Measurements from ENCODE around the gene SNAP25.

The SNAP25 gene

DNA sequence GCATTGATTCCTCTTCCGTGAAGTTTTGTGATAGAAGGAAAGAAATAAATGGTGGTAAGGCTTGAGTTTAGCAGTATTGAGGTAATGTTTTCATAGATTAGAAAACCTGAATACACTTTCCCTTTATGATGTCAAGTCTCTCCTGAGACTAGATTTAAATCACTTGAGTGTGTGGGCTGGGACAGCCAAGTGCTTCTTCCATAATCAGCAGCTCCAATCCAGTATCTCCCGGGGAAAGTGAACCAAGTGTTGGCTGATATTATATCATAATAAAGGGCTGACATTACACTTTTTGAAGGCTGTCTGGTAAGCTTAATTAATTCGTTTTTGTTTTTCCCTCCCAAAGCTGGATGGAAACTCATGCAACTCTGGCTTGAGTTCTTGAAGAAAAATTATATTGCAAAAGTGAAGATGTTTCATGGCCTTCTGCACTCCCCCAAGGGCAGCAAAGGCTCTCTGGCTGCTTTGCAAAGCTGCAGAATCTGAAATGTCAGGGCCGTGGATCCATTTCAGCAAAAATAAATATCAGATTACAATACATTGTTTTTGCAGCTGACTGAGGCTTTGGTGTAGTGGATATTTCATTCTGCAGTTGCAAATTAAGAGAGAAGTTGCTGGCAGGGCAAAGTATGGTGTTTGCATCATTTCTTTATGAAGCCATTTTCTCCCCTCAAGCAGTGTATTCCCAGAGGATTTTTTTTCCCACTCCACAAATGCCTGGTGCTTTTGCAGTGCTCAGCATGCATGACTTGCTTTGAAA, 114.2 kb downstream of the SNAP25 start:
- Mint-ChIP-seq H3K27me3 (ENCODE audit: low read depth) (no peaks in the 10 kb centered on the region), H3K36me3 (ENCODE audit: low read depth) (no peaks in the 10 kb centered on the region), H3K27ac (peak overlapping the region; percentile 62 to 83 (median 73)), H3K4me1 (peaks cover 51% of the 10 kb centered on the region), H3K4me3 (peak overlapping the region in 1 of 3 experiments; percentile 0), H3K9me3 (no peaks in the 10 kb centered on the region)
- TF ChIP-seq, protein P1, sequence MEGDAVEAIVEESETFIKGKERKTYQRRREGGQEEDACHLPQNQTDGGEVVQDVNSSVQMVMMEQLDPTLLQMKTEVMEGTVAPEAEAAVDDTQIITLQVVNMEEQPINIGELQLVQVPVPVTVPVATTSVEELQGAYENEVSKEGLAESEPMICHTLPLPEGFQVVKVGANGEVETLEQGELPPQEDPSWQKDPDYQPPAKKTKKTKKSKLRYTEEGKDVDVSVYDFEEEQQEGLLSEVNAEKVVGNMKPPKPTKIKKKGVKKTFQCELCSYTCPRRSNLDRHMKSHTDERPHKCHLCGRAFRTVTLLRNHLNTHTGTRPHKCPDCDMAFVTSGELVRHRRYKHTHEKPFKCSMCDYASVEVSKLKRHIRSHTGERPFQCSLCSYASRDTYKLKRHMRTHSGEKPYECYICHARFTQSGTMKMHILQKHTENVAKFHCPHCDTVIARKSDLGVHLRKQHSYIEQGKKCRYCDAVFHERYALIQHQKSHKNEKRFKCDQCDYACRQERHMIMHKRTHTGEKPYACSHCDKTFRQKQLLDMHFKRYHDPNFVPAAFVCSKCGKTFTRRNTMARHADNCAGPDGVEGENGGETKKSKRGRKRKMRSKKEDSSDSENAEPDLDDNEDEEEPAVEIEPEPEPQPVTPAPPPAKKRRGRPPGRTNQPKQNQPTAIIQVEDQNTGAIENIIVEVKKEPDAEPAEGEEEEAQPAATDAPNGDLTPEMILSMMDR (IDR thresholded peaks at IDR 0.05; ENCODE audit: unreplicated experiment in 3 of 3), result no peak

DNA sequence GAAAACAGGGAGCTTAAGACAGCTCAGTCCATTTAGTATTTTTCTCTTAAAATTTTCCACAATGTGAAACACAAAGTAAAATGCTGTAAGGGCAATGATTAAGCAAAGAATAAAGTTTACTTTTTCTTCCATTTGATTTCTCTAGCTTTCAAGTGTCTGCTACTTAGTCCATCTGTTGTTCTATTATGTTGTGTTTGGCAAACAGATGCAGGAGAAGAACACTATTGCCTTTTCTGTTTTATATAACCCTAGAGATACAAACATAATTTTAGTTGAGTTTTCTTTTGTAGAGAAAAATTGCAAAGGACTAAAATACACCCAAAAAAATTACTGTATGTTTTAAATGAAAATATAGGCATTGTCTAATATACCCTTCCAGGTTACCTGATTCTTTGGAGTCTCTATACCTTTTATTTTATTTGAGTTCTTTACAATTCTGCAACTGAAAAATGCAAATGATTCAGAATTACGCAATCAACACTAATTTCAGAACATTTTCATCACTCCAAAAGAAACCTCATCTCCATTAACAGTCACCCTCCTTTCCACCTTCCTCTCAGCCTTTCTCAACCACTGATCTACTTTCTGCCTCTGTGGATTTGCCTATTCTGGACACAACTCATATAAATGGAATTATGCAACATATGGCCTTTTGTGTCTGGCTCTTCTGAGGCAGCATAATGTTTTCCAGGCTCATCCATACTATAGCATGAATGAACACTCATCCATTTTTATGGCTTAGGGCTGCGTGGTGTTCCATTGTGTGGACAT, 118.5 kb downstream of the SNAP25 start:
- Mint-ChIP-seq H3K9me3 (no peaks in the 10 kb centered on the region), H3K27ac (peak overlapping the region in 2 of 3 experiments; percentile 32 to 85), H3K4me1 (peaks cover 29% of the 10 kb centered on the region), H3K27me3 (ENCODE audit: low read depth) (peaks cover 4% of the 10 kb centered on the region), H3K4me3 (peak overlapping the region in 1 of 3 experiments; percentile 16), H3K36me3 (ENCODE audit: low read depth) (no peaks in the 10 kb centered on the region)
- TF ChIP-seq, protein P1 (IDR thresholded peaks at IDR 0.05; ENCODE audit: unreplicated experiment in 3 of 3), result no peak

DNA sequence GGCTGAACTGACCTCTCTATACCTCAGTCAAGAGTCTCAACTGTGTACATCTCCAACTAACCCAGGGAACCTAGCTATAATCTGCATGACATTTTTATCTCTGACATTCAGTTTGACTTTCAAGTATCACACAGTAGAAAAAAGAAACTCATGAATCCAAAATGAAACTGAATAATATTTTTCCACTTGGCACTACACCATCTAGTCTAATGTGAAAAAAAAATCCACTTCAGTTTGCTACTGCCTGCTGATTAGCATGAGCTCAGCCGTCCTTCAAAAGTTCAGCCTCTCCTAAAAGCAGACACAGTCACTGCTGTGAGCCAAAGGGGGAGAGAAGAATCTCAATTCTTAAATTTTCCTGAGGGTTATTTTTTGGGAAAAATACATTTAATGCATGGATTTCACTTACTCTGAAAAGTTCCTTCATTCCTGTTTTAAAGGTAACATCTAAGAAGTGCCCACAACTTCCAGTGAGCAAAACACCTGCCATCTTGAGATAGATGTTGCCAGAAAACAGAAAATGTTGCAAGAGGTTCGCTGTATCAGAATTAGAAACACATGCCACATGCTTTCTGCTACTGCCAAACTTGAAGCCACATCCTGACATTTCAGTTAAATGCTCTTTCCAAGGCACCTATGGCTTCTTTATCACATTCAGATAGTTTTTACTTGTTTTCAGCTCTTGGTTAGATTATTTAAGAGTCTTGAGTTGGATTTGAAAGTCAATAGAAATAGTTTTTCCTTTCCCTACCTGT, 120.0 kb downstream of the SNAP25 start:
- peaks cover 6% of the 10 kb centered on the region for H3K27me3 Mint-ChIP-seq (ENCODE audit: low read depth)
- no peak overlapping the region for H3K4me3 Mint-ChIP-seq
- H3K4me1 Mint-ChIP-seq, result peaks cover 14% of the 10 kb centered on the region
- no peaks in the 10 kb centered on the region for H3K36me3 Mint-ChIP-seq (ENCODE audit: low read depth)
- TF ChIP-seq, protein P1 (IDR thresholded peaks at IDR 0.05; ENCODE audit: unreplicated experiment in 3 of 3), result no peak
- H3K27ac Mint-ChIP-seq, result no peak overlapping the region
- peaks cover 3% of the 10 kb centered on the region for H3K9me3 Mint-ChIP-seq

DNA sequence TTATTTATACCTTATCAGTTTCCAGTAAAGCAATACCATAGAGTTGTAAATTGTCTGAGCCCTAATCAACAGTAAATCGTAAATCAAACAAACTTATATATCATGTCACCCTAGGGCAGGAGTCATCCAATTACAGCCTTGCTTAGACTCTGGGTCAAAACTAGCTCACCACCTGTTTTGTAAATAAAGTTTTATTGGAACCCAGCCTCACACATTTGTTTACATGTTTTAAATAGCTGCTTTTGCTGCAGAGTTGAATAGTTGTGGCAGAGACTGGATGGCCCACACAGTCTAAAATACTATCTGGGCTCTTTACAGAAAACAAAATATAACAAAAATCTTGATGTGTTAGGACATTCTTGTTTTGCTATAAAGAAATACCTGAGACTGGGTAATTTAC, 121.0 kb downstream of the SNAP25 start:
- Mint-ChIP-seq H3K9me3 (peaks cover 3% of the 10 kb centered on the region), H3K27ac (no peak overlapping the region), H3K27me3 (ENCODE audit: low read depth) (peaks cover 8% of the 10 kb centered on the region), H3K4me3 (no peak overlapping the region), H3K4me1 (peaks cover 8% of the 10 kb centered on the region), H3K36me3 (ENCODE audit: low read depth) (no peaks in the 10 kb centered on the region)
- TF ChIP-seq, protein P1 (IDR thresholded peaks at IDR 0.05; ENCODE audit: unreplicated experiment in 3 of 3), result no peak

DNA sequence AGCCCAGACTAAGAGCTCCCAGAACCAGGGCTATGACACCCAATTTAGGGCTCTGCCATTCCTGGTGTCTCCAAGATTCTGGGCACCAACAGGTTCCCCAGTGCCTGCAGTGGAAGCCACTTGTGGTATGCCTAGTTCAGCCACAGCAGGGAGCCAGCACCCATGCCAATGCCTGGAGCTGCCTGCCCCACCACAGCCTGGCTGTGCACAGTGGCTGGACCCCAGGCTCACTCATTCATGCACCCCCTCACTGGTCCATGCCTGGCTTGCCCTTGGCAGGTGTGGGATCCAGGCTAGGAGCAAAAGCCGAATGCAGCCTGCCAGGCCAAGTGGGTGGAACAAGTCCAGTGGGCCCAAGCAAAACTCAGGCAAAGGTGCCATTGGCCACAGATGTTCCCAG, 123.5 kb downstream of the SNAP25 start:
- Mint-ChIP-seq H3K27ac (no peak overlapping the region), H3K4me1 (peaks cover 7% of the 10 kb centered on the region)
- TF ChIP-seq, protein P1 (IDR thresholded peaks at IDR 0.05; ENCODE audit: unreplicated experiment in 3 of 3), result no peak

More for the DNA sequence above, 123.5 kb downstream of the SNAP25 start:
- Mint-ChIP-seq H3K4me3 (no peak overlapping the region), H3K9me3 (peaks cover 3% of the 10 kb centered on the region), H3K36me3 (ENCODE audit: low read depth) (no peaks in the 10 kb centered on the region), H3K27me3 (ENCODE audit: low read depth) (peaks cover 8% of the 10 kb centered on the region)

Data from nephron (organoid).